T-helper 1 cell treated with Interleukin-12 subunit alpha and Interleukin-12 subunit beta and Interleukin-4 antibody, amounts not matched to agents 30 μg/mL and 1 μg/mL, for 36 hours (primary cell): Measurements from ENCODE around the gene SP3.

Experiments used
- H3K27ac Mint-ChIP-seq: one replicate; pipeline ENCODE4 v1.8.0; 2021; ENCODE audit warnings: mild to moderate bottlenecking, mixed read lengths
- H3K27me3 Mint-ChIP-seq: one replicate; pipeline ENCODE4 v1.8.0; 2021; ENCODE audit warnings: low read depth, mixed read lengths
- H3K36me3 Mint-ChIP-seq: one replicate; pipeline ENCODE4 v1.8.0; 2021; ENCODE audit warnings: low read depth, mixed read lengths
- H3K4me1 Mint-ChIP-seq: one replicate; pipeline ENCODE4 v1.8.0; 2021; ENCODE audit warnings: low read depth, mixed read lengths
- H3K4me3 Mint-ChIP-seq: one replicate; pipeline ENCODE4 v1.8.0; 2021; ENCODE audit warnings: mild to moderate bottlenecking, moderate library complexity, mixed read lengths
- H3K9me3 Mint-ChIP-seq: one replicate; pipeline ENCODE4 v1.8.0; 2021; ENCODE audit warnings: mixed read lengths

The SP3 gene

DNA sequence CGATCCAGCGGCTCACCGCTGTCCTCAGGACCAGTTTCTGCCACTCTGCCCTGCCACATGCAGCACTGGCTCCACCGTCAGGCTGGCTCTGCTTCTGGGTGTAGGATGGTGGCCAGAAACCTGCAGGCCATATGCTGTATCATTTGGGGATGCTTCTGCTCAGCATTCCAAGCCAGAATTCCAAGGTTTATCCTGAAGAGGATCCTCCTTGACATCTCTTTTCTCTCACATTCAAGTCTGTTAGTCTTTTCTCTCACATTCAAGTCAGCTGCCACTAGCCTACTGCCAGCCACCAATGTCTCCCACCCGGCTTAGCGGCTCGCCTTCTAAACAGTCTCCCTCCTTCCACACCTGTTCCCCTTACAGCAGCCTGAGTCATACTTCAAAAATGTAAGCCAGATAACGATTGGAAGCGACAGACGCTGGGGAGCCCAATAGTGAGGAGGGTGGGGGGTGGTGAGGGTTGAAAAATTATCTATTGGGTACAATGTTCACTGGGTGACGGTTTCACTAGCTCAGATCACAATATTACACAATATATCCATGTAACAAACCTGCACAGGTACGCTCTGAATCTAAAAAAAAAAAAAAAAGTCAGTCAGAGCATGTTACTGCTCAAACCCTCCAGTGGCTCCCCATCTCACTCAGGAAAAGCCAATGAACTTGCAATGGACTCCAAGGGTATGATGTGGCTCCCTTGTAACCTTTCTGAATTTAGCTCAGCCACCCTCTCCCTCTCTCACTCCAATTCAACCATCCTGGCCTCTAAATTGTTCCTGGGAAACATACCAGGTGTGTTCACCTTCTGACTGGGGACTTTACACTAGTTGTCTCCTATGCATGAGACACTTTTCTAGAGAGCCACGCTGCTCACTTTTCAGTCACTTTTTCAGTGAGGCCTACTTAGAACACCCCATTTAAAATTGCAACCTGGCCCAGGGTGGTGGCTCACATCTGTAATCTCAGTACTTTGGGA is 38.8 kb upstream of the SP3 start:
- H3K36me3 Mint-ChIP-seq, result no peaks in the 10 kb centered on the region
- no peak overlapping the region for H3K4me3 Mint-ChIP-seq
- H3K27ac Mint-ChIP-seq, result no peak overlapping the region
- H3K4me1 Mint-ChIP-seq, result no peaks in the 10 kb centered on the region
- peaks cover 20% of the 10 kb centered on the region for H3K27me3 Mint-ChIP-seq
- H3K9me3 Mint-ChIP-seq, result no peaks in the 10 kb centered on the region

DNA sequence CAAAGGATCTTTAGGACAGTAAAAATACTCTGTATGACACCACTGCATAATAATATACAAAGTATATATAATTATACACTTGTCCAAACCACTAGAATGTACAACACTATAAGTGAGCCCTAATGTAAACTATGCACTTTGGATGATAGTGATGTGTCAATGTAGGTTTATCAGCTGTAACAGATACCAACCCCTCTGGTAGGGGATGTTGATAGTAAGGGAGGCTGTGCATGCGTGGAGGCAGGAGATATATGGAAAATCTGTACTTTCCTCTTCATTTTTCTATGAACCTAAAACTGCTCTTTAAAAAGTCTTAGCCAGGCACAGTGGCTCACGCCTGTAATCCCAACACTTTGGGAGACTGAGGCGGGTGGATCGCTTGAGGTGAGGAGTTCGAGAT is 37.5 kb upstream of the SP3 start:
- Mint-ChIP-seq H3K4me1 (no peaks in the 10 kb centered on the region), H3K9me3 (no peaks in the 10 kb centered on the region), H3K27ac (no peak overlapping the region), H3K36me3 (no peaks in the 10 kb centered on the region), H3K4me3 (no peak overlapping the region), H3K27me3 (peaks cover 16% of the 10 kb centered on the region)

DNA sequence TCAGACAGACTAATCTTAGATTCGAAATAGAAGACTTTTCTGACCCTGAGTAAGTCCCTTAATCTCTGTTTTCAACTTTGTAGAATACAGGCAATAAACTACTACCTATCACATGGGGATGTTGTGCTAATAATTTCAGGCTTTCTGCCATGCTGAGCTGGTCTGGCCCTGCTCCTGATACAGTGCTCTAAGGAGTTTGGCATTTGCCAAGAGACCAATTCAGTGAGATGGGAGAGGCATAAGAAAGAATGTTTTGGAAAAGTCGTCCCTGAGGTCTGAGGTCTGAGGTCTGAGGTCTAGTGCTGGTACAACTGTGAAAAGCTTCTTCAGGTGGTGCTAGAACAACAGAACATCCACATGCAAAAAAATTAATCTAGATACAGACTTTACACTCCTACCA is 35.9 kb upstream of the SP3 start:
- Mint-ChIP-seq H3K36me3 (no peaks in the 10 kb centered on the region), H3K9me3 (no peaks in the 10 kb centered on the region), H3K27me3 (peaks cover 16% of the 10 kb centered on the region), H3K4me3 (no peak overlapping the region), H3K27ac (no peak overlapping the region), H3K4me1 (peaks cover 4% of the 10 kb centered on the region)

DNA sequence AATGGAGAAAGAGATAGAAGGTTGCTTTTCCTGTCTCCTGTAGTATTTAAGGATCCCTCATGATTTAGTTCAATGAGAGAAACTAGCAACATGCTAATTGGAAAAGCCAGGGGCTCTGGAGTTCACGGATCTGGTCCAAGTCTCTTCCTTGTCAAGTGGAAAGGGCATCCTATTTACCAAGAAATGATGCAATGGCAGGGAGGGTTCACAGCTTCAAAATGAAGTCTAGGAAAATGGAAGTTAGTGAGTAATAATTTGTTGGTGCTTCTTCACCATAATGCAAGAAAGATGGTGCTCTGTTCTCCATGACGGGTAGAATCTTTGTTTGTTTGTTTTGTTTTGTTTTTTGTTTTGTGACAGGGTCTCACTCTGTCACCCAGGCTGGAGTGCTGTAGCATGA is 34.6 kb upstream of the SP3 start:
- Mint-ChIP-seq H3K27me3 (peaks cover 19% of the 10 kb centered on the region), H3K27ac (no peak overlapping the region), H3K36me3 (no peaks in the 10 kb centered on the region), H3K4me3 (no peak overlapping the region), H3K9me3 (no peaks in the 10 kb centered on the region), H3K4me1 (peaks cover 4% of the 10 kb centered on the region)

DNA sequence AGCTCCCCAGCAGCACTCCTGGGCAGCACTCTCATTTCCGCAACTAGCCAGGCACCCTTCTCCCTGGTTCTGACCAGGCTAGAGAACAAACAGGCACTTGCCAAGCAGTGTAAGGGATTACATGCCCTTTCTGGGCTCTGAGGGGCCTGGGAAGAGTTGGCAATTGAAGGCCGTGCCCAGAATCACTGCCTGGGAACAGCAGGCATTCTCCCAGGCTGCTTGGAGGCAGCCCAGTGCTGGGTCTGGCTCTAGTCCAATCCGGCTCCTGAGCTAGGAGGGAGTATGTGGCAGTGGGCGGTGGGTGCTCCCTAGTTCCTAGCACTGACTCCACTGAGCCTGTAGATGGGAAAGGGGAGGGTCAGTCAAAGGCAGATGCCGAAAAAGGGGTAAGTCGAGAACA is 34.1 kb upstream of the SP3 start:
- no peak overlapping the region for H3K27ac Mint-ChIP-seq
- no peaks in the 10 kb centered on the region for H3K36me3 Mint-ChIP-seq
- H3K4me1 Mint-ChIP-seq, result peaks cover 4% of the 10 kb centered on the region
- H3K4me3 Mint-ChIP-seq, result no peak overlapping the region
- no peaks in the 10 kb centered on the region for H3K9me3 Mint-ChIP-seq
- peaks cover 24% of the 10 kb centered on the region for H3K27me3 Mint-ChIP-seq

DNA sequence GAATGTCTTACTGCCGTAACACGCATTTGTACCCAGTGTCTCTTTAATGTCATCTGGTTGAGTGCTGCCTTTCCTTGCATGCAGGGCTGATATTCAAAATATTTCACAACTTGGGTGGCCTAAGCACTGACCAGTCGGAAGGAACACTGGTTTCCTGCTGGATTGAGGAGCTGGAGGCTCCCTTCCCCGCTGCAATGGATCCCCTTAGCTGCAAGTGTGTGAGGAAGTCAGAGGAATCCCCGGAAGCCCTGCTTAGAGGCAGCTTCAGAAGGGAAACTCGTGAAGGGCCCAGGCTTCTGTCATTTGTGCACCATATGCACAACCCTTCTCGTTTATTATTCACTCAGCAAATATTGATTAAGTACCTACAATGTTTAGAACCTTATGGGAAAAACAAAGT is 33.2 kb upstream of the SP3 start:
- H3K4me3 Mint-ChIP-seq, result no peak overlapping the region
- no peak overlapping the region for H3K27ac Mint-ChIP-seq
- H3K36me3 Mint-ChIP-seq, result no peaks in the 10 kb centered on the region
- H3K4me1 Mint-ChIP-seq, result peaks cover 4% of the 10 kb centered on the region
- H3K27me3 Mint-ChIP-seq, result peaks cover 27% of the 10 kb centered on the region
- H3K9me3 Mint-ChIP-seq, result no peaks in the 10 kb centered on the region

DNA sequence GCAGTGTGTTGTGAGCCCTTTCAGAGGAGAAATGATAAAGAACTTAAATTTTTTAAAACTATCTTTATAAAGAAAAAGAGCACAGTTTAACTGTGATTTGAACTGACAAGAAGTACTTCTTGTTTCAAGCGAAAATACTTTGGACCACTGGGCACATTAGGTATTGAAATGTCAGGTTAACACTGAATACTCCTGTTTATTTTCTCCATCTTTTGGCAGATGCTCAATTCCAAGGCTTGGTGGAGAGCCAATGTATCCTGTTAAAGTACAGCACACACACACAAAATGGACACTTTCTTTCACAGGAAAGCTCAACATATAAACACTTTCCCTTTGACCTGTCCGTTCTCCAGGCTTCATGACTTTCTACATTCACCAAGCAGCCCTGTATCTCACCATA is 32.6 kb upstream of the SP3 start:
- Mint-ChIP-seq H3K9me3 (no peaks in the 10 kb centered on the region), H3K36me3 (no peaks in the 10 kb centered on the region), H3K27ac (no peak overlapping the region), H3K4me3 (no peak overlapping the region), H3K27me3 (peaks cover 27% of the 10 kb centered on the region), H3K4me1 (peaks cover 4% of the 10 kb centered on the region)

DNA sequence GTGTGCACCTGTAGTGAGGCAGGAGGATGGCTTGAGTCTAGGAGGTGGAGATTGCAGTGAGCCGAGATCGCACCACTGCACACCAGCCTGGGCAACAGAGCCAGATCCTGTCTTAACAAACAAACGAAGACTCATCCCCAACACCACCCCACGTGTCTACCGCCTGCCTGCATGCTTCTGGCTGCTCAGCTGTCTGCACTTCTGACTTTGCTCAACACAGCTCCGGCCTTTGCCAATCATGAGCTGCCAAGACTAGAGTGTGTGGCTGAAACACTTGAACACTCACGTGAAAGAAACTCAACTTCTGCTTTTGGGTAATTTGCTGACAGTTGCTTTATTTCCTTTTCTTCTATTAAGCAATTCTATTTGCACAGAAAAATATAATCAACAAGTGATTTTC is 32.1 kb upstream of the SP3 start:
- Mint-ChIP-seq H3K36me3 (no peaks in the 10 kb centered on the region), H3K9me3 (no peaks in the 10 kb centered on the region), H3K27me3 (peaks cover 27% of the 10 kb centered on the region), H3K27ac (no peak overlapping the region), H3K4me1 (peaks cover 4% of the 10 kb centered on the region), H3K4me3 (no peak overlapping the region)

DNA sequence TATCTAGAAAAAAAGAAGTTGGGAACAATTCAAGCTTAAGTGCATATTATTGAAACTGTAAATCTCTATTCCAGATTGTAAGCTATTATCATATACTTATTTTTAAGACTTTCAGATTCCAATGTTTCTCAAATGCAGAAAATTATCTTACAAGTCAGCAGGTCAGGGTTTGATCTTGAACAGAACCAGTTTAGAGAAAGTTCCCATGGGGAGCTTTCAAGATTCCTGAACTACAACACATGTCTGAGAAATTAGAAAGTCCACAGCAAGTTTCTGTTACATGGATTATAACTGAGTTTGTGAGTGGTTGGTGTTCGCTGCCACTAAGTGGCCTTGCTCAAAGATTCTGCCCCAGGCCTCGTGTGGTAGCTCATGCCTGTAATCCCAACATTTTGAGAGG is 31.6 kb upstream of the SP3 start:
- Mint-ChIP-seq H3K4me1 (peaks cover 4% of the 10 kb centered on the region), H3K9me3 (no peaks in the 10 kb centered on the region), H3K36me3 (no peaks in the 10 kb centered on the region), H3K4me3 (no peak overlapping the region), H3K27ac (no peak overlapping the region), H3K27me3 (peaks cover 27% of the 10 kb centered on the region)

DNA sequence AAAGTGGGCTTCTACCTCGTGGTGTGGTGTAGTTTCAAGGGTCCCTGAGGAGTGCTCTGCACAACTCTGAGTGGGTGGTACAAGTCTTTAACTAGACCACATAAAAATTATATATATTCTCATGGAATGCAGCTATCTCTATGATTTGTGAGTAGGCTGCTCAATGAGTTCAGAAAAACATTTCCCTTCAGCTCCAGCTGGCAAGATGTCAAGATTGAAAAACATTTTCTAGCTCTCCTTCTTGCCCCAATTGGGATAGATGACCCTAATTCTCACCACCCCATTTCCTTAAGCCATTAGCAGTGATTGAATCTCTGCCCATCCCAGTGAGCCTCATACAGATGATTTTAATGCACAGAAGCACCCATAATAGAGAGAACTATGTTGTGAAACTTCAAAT is 28.3 kb upstream of the SP3 start:
- no peak overlapping the region for H3K4me3 Mint-ChIP-seq
- H3K27me3 Mint-ChIP-seq, result peaks cover 17% of the 10 kb centered on the region
- H3K9me3 Mint-ChIP-seq, result no peaks in the 10 kb centered on the region
- no peaks in the 10 kb centered on the region for H3K36me3 Mint-ChIP-seq
- H3K4me1 Mint-ChIP-seq, result peaks cover 6% of the 10 kb centered on the region
- no peak overlapping the region for H3K27ac Mint-ChIP-seq

DNA sequence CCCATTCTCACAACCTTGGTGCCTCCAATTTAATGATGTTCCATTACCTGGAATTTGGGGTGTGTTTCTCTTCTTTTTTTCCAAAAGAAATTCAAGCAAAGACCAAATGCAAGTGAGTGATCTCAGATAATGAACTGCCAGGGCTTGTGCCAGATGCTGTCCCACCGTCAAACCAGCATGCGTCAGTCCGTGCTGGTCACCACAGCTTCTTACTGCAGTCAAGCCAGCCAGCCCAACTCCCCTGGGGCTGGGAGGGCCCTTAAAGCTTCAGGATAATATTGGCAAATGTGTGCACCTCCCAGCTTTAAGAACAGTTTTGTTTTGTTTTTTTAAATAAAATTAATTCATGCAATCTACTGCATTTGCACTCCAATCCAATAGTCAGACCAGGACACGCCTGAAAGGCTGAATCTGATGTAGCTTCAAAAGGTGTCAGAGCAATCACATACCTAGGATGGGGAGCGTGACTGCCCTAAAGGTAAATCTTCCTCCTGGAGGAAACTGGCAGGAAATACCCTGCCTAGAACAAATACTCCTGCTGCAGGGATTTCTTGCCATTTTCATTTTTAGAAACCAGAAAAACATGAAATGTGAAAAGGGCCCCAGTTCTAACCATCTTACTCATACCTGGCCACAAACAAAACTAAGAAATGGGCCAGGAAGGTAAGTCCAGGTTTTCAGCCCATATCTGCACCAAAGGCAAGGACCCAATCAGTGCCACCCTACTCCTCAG is 26.8 kb upstream of the SP3 start:
- Mint-ChIP-seq H3K27ac (no peak overlapping the region), H3K4me1 (peaks cover 6% of the 10 kb centered on the region)

DNA sequence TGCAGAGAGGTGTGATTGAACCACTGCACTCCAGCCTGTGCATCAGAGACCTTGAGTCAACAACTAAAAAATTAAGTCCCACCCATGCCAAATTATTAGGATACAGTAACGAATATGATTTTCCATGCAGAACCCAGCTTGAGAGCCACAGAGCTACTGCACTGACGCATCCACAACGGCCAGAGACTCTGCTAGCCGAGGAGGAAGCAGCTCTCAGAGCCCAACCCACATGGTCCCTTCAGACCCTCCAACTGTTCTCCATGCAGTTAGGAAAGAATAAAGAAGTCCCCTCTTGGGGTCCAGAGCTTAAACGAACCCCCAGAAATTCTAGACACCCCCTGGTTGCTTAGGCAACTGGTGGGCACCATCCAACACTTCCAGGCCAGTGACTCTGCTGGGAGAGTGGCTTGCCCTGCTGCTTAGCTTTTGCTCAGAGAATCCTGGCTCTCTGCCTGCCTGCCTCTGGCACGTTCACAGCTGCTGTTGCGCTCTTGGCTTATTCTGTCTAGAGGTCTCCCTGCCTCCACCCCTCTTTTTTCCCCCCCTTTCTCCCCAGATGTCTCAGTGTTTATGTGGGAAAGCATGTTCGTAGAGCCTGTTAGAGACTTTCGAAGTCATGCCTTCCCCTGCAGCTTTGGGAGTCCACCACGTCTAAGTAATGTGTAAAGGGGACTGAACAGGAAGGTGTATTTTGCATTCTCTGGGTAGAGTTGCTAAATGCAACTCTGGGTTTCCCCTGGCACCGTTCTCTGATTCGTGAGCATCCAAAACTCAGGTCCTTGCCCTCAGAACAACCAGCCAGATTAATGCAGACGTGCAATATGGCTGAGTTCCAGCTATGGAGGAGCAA is 26.0 kb upstream of the SP3 start:
- H3K36me3 Mint-ChIP-seq, result no peaks in the 10 kb centered on the region
- H3K9me3 Mint-ChIP-seq, result no peaks in the 10 kb centered on the region
- H3K27me3 Mint-ChIP-seq, result peaks cover 14% of the 10 kb centered on the region
- H3K4me3 Mint-ChIP-seq, result no peak overlapping the region
- peaks cover 2% of the 10 kb centered on the region for H3K4me1 Mint-ChIP-seq
- no peak overlapping the region for H3K27ac Mint-ChIP-seq

More for the DNA sequence above, 26.8 kb upstream of the SP3 start:
- H3K27me3 Mint-ChIP-seq, result peaks cover 14% of the 10 kb centered on the region
- no peaks in the 10 kb centered on the region for H3K9me3 Mint-ChIP-seq
- H3K36me3 Mint-ChIP-seq, result no peaks in the 10 kb centered on the region
- no peak overlapping the region for H3K4me3 Mint-ChIP-seq

DNA sequence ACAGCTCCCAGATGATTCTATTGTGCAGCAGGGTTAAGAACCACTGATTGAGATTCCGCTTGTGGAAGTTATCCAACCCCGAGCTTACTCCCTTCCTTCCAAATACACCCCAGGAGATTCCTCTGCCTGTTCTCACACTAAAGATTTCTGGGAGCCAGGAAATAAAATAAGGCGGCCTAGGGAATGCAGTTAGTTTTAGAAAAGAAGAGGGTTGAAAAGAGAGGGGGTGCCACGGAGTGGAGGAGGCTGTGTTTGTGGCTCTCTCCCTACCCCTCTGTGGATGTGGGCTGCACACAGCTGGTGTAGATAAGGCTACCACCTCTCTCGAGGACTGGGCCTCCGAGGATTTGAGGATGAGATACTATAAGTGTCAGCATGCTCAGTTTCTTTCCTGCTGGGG is 25.1 kb upstream of the SP3 start:
- H3K36me3 Mint-ChIP-seq, result no peaks in the 10 kb centered on the region
- H3K9me3 Mint-ChIP-seq, result no peaks in the 10 kb centered on the region
- peaks cover 14% of the 10 kb centered on the region for H3K27me3 Mint-ChIP-seq
- H3K27ac Mint-ChIP-seq, result no peak overlapping the region
- peaks cover 2% of the 10 kb centered on the region for H3K4me1 Mint-ChIP-seq
- no peak overlapping the region for H3K4me3 Mint-ChIP-seq

DNA sequence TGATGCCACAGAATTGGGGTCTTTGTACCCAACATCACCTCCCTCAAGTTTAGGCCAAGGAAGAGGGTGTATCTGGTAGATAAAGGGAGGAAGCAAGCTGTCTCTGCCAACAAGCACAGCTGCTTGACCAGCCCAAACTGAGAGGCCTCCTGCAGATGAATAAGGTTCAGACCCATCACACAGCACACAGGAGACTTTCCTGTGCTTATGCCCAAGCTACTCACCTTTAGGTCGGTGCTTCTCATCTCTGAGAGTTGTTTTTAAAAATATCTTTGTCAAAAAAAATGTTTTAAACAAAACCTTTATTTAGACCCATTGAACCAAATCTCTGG is 24.7 kb upstream of the SP3 start:
- Mint-ChIP-seq H3K4me3 (no peak overlapping the region), H3K36me3 (no peaks in the 10 kb centered on the region), H3K4me1 (peaks cover 2% of the 10 kb centered on the region), H3K9me3 (no peaks in the 10 kb centered on the region), H3K27me3 (peaks cover 12% of the 10 kb centered on the region), H3K27ac (no peak overlapping the region)
